ENCODE measurements around the gene UBE2G1. TPM values are rescaled to one million over a fixed set of nuclear protein-coding genes. Genes with fewer than 3 reads are reported as not detected.

UBE2G1 gene
- total and polyA plus RNA-seq, 9 of the 15 experiments (the other 6 are each of a cell fraction or from before 2014, with no cell fraction given), result 10.1 to 65.9 (median 29.7) TPM

GRCh38 chr17:4386406-4386805 lies 19.9 kb upstream of the UBE2G1 start (continued):
- TF ChIP-seq POLR2AphosphoS2 (IDR thresholded peaks at IDR 0.05; ENCODE audit: low read length) (no peak), ZNF740 (CRISPR knock-in tag; IDR thresholded peaks at IDR 0.05) (no peak), ZNF740 (tag; IDR thresholded peaks at IDR 0.05) (no peak), ZNF589 (CRISPR knock-in tag; IDR thresholded peaks at IDR 0.05; ENCODE audit: low read depth) (no peak), RBM14 (IDR thresholded peaks at IDR 0.05; ENCODE audit: borderline replicate concordance, insufficient read depth, low read depth, low read length) (no peak), RBM34 (IDR thresholded peaks at IDR 0.05; ENCODE audit: borderline replicate concordance, insufficient read depth, low read length) (no peak), RBM39 (optimal IDR thresholded peaks at IDR 0.05; ENCODE audit: low read depth, low read length) (no peak), PTTG1 (tag; IDR thresholded peaks at IDR 0.05; ENCODE audit: low read depth) (no peak), KAT8 (IDR thresholded peaks at IDR 0.05; ENCODE audit: low read depth) (no peak), SP1 (CRISPR knock-in tag; IDR thresholded peaks at IDR 0.05) (no peak), TEAD2 (tag; IDR thresholded peaks at IDR 0.05) (no peak), GTF3C2 (IDR thresholded peaks at IDR 0.05; ENCODE audit: borderline replicate concordance, extremely low read depth, insufficient read length) (no peak)

Data from K562 (cell line).